NCI-H460 (cell line): ENCODE results near the gene SYF2. TPM values are rescaled to one million over a fixed set of nuclear protein-coding genes. Genes with fewer than 3 reads are reported as not detected.
"Not testable (repeated sequence)": the region's sequence is repeated elsewhere in the genome, so short reads cannot be mapped to it uniquely, and the experiment has no call there.

Experiments used
- DNase-seq: peaks from one replicate; pipeline ENCODE4 v3.0.0-alpha.2; 2016; ENCODE audit warnings: low read depth; ENCODE audit errors: extremely low read depth
- total RNA-seq: library from RNA; depleted of rRNA; stranded (reverse); fragments of >200 nt; shearing (Covaris generic); gene quantifications from 2 replicates; pipeline ENCODE4 v1.2.3, GENCODE V29; 2014

The SYF2 gene
- total RNA-seq, 1 experiment from 2014 or later, result 60.7 TPM

DNA sequence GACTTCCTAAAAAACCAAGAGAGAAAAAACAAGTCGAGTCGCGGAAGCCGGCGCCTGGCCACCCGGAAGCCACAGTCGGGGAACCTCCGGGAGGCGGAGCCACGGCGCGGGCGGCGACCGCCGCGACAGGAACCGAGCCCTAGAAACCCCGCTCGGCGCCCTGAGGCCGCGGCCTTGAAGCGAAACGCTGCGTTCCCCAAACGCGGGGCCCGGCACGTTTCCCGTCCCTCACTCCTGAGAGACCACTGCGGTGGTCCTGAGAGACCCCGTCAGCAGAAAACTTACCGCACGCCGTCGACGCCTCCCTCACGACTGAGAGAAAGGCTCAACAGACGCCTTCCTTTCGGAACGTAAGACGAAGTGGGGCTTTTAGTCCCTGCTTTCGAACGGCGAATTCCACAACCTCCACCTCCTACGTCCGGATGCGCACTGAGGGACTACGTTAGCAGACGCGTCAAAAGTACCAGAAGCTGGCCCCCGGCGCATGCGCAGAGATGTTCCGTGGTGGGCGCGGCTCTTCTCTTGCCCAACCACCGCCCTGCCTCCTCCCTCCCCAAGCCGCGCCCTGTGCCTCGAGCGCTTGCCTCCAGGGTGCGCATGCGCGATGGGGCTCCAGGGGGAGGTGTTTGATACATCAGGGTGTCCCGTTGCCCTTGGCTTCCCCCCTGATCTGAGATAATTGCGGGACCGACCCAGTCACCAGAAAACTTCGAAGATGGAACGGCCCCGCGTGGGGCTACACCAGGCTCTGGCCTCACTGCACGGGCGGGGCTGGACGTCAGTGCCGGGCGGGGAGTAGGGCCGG, 14.9 kb upstream of the SYF2 start, which contains the start of gene RSRP1:
RSRP1 (minus strand) TSS at position 431 of the 805 bp plus-strand sequence. CDS start 491 bp downstream, outside the sequence.
- peak; percentile 95 for DNase-seq

DNA sequence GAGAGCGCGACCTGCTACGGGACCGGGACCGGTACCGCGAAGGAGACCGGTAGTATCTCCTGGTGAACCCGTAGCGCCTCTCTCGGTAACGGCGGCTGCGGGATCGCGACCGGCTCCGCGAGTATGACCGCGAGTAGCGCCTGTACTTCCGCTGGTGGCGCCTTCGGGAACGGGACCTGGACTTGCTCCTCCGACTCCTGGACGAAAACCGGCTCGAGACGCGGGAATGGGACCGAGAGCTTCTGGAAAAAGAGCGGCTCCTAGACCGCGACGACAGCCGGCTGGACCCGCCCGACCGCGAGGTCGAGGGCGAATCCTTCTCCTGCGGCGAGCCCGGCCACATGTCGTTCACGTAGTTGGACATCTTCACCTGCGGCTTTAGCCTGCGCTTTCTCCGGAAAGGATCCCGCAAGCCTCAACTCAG, 14.3 kb upstream of the SYF2 start:
- DNase-seq, result no peak

DNA sequence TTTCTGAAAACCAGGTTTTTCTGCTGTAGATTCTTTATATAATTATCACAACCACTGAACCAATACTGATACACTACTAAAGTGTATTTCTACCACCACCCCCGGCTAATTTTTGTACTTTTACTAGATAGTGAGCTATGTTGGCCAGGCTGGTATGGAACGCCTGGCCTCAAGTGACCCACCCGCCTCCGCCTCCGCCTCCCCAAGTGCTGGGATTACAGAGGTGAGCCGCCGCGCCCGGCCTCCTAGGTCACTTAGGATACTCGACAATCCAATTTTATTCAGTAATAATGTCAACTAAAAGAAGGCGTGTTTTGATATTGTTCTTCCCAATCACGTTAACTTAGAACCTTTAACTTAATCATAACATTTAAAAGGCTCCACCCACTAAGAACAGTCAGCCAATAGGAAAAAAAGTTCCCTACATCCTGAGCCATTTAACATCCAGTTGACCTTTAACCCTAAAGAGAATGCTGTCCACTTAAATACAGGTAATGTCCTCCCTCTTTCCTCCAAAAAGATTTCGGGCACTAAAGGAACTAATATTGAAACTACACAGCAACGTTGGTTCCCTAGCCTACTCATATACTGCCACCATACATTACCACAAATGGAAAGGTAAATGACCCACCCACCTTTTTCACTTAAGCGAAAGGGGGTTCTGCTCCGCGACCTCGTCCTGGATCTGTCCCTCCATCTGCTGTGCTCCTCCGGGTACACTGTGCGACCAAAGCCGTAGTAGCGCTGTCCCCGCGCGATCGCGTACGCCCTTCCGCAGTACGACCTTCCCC, 13.7 kb upstream of the SYF2 start:
- DNase-seq, result no peak

DNA sequence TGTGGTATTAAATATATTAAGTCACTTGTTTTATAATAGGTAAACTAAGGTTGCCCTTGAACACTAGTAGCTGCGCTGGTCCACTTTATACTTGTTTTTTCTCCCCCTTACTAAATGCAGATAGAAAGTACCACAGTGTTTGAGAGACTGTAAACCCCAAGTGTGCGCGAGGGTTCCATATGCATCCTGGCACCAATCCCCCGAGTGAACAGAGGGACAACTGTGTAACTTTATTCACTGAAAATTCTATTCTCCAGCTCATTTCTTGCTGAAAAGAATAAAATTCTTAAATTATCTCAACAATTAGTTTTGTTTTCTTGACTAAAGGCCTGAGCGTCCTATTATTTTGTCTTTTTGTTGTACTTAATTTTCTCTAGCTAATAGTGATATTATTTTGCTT, 13.1 kb upstream of the SYF2 start:
- no peak for DNase-seq

DNA sequence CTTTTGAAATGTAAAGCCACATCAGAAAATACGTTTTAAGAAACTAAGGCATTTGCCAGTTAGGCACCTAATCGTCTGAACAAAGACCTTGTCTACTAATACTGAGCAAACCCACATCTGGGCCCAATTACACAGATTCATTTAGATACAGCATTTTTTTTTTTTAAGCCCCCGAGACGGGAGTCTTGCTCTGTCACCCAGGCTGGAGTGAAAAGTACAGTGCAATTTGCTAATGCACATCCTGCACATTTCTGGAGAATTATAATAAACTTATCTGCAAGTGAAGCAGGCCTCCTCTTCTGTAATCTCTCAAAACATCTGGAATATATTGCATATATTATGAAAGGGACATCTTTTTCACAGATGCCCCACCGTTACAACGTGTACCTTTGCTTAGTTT, 11.6 kb upstream of the SYF2 start:
- no peak for DNase-seq

DNA sequence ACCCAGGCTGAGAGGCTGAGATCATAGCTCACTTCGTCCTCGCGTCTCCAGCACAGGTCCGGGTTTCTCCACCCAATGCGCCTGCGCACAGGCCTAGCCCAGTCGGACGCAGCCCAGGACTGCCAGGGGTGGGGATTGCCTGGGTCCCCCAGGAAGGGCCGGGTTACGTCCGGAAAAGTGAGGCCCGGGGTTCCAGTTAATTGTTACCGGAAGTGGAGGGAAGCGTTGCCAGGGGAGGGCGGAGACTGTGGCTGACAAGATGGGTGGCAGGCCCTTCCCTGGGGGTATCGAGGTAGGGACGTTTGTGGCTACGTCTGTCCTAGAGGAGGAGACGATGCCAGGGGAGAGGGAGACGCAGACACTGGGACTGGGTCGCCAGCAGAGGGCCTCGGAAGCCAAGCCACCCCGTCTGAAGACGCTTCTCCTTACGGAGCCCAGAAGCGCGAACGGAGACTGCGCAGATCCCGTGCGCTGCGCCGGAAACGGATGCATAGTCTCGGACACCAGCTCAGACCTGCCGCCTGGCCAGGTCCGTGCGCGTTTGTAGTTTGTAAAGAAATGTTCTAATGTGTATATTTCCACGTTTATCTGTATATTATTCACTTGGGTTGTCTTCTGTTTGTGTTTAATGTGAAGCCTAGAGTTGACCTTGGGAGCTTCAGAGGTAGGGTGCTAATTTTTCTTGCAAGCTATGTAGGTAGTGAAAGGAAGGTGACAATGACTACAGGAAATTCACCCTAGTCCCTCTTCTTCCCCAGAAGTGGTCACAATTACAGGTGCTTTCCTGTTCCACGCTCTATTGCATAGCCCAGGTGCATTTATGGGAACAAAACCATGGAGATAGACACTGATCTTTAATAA, 7.6 kb upstream of the SYF2 start:
- DNase-seq, result peak; percentile 89

DNA sequence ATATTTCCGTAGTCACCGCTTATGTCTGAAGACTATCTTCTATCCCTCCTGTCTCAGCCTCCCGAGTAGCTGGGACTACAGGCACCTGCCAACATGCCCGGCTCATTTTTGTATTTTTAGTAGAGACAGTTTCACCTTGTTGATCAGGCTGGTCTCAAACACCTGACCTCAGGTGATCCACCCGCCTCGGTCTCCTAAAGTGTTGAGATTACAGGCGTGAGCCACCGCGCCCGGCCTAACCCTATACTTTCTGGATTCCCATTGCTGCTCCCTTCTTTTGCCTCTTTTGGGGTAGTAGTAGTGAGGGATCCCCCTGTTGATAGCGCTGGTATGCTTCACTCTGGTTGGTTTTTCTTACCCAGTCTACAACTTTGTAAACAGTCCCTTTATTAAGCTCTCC, 5.7 kb upstream of the SYF2 start:
- DNase-seq, result no peak

DNA sequence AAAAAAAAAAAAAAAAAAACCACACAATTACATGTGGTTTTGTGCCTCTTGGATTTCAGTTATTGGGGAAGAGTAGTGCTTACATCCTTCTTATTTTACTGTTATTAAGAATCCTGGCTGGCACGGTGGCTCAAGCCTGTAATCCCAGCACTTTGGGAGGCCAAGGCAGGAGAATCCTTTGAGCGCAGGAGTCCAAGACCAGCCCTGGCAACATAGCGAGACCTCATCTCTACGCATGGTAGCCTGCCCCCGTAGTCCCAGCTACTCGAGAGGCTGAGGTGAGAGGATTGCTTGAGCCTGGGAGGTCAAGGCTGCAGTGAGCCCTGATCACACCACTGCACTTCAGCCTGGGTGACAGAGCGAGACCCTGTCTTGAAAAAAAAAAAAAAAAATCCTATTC, 4.0 kb upstream of the SYF2 start:
- not testable (repeated sequence) for DNase-seq

DNA sequence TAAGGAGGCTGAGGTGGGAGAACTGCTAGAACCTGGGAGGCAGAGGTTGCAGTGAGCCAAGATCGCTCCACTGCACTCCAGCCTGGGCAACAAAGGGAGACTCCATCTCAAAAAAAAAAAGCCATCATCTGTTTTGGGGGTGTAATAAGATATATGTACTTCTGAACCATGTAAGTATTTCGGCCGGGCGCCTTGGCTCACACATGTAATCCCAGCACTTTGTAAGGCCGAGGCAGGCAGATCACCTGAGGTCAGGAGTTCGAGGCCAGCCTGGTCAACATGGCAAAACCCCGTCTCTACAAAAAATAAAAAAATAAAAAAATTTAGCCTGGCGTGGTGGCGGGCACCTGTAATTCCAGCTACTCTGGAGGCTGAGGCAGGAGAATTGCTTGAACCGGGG, 3.1 kb upstream of the SYF2 start:
- DNase-seq, result not testable (repeated sequence)

DNA sequence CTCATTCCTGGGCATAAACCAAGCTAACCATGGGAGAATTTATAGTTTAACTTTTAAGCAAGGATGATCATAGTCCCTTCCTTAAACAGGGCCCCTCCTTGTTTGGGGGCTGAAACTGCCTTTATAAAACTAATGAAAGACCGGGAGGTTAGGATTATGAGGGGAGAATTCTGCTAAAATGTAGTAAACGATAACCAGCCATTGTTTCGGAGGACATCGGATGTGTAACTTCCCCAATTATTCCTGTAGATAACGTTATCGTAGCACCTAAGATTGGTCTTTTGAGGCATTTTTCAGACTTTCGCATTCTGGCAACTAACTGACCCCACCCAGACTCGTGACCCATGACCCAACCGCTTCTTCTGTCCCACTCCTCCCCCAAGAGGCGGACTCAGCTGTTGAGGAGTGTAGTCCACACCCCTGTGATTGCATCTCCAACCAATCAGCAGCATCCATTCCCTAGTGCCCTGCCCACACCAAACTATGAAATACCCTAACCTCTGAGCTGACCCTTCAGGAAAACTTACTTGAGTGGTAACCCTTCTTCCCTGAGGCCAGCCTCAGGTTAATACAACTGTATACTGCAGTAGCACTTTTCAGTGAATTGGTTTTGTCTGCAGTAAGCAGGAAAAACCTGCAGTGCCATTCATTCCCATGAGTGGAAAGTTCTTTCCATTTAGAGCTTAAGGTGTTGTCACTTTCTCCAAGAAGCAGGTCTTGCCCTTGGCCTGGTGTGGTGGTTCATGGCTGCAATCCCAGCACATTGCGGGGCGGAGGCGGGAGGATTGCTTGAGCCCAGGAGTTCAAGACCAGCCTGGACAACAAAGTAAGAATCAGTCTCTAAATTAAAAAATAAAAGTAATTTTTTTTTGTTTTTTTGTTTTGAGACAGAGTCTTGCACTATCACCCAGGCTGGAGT, 823 bp upstream of the SYF2 start:
- DNase-seq, result peak; percentile 81

DNA sequence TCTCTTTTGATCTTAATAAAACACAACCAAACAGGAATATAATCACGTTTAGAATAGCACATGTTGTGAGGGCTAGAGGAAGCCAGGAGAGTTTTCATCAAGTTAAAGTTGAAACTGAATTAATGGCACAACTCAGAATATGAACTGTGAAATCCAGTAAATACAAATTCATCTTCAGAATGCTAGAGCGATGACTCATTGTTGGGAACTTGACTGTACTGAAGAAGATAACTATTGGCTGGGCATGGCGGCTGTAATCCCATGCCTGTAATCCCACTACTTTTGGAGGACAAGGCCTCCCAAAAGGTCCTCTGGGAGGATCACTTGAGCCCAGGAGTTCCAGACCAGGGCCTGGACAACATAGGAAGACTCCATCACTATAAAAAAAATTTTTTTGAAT, 8.8 kb downstream of the SYF2 start:
- DNase-seq, result no peak

DNA sequence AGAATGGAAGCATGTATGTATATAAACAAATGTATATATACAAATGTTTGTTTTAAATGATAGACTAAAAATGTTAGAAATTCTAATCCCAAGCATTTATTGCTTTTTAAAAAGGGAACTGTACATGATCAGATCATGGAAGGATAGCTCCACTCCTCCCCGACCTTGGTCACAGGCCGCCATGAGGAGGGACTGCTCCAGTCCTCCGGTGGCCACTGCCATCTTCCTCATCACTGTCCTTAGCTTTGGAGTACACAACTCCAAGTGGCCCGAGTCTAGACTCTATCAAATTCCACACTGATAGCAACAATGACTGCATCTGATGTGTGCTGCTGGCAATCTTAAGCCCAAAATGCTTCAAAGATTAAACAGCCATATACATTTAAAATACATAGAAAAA, 9.7 kb downstream of the SYF2 start:
- DNase-seq, result no peak

DNA sequence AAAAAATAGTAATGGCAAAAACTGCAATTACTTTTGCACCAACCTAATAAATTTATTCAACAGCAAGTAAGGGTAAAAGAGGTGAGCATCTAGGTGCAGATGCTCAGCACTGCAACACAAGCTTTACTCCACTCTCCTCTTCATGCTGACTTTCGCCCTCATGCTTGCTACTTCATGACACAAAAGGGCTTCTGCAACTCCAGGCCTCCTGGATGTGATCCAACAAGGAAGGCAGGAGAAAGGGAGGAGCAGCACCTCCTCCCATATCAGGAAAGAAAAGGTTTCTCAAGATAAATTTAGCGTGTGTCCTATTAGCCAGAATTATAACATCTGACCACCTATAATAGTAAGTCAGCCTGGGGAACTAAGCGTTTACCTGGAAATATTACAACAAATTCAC, 11.6 kb downstream of the SYF2 start:
- no peak for DNase-seq

DNA sequence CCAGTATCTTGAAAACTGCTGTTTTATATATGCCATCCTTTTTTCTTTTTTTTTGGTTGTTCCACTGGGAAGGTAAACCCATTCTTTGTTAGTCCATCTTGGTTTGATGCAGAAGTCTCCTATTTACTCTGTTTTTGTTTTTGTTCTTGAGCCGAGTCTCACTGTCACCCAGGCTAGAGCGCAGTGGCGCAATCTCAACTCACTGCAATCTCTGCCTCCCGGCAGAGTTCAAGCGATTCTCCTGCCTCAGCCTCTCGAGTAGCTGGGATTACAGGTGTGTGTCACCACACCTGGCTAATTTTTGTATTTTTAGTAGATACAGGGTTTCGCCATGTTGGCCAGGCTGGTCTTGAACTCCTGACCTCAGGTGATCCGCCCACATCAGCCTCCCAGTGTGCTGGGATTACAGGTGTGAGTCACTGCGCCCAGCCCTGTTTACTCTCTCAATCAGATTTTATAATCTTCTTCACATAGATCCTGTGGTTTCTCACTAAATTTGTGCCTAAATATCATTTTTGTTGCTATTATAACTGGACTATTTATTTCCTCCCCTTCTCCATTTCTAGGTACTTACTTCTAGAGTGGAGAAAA, 12.5 kb downstream of the SYF2 start:
- DNase-seq, result no peak

DNA sequence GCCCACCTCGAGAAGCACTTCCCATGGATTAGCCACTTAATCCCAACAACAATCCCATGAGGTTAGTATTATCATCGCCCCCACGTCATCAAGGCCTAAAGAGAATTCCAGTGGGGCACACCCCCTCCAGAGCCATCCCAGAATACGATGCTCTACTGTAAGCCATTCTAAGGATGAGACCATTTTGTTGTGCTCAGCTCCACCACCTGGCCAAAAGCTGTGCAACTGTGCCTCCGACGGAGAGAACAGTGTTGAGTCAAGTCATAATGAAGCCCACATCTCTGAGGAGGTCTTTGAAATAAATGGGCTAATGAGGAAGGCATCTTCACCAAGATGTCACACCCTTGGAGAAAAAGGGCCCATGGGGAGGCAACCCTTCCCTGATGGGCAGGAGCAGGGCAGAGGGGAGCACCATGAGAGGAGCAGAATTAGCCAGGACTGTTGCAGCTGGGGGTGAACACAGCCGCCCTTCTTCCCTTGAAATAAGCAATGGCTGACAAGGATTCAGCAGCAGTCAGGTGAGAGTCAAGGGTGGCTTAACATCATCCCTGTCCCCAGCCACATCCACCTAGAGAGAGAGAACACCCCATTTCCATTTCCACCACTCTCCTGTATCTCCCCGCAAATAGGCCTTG, 14.6 kb downstream of the SYF2 start:
- no peak for DNase-seq

DNA sequence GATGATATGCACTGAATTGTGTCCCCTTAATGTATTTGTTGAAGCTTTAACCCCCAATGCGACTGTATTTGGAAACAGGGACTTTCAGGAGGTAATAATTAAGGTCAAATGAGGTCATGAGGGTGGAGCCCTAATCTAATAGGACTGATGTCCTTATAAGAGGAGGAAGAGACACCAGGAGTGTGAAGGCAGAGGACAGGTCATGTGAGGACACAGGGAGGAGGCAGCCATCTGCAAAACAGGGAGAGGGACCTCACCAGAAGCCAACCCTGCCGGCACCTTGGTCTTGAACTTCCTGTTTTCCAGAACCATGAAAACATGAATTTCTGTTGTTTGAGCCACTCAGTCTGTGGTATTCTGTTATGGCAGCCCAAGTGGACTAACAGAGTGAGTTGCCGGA, 15.3 kb downstream of the SYF2 start:
- DNase-seq, result no peak

DNA sequence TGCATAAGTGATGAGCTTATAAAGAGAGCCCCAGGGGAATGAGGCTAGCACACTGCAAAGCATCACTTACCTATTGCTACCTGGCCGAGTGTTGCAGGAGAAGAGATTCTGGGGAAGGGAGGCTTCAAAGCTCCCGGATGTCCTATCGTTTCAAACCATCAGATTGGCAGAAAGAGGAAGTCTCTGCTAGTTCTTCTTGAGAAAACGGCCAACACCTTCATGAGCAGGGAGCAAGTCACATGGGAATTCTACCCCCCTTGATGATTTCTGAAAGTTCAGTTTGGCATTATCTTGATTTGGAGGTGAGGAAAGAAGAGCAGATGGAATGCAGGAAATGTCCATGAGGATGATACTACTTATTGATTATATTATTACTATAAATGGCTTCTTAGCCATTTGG, 16.2 kb downstream of the SYF2 start:
- no peak for DNase-seq

DNA sequence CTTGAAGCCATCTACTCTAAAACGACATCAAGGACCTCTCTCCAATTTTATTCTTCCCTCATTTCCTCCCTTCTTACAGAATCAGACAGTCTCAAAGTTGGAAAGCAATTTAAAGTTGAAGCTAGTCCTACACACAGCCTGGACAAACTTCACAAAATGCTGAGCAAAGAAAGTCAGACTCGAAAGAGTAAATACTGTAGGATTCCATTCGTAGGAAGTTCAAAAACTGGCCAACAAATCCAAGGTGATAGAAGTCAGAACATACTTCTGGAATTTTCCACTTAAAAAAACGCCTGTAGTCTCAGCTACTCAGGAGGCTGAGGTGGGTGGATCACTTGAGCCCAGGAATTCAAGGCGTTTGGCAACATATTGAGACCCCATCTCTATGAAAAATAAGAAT, 19.6 kb downstream of the SYF2 start:
- DNase-seq, result no peak

DNA sequence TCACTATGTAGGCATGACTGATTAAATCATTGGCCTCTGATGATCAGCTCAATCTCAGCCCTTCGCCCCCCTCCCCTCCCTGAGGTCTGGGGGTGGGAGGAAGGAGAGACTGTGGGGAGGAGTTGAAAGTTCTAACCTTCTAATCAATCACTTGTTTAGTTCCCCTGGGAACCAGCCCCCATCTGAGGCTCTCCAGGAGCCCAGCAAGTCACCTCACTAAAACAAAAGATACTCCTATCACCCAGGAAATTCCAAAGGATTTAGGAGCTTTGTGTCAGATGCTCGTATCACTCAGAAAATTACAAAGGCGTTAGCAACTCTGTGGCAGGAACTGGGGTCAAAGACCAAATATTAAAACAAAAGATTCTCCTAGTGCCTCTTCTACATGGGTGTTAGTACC, 21.6 kb downstream of the SYF2 start:
- DNase-seq, result no peak
